HUES48 (cell line): Measurements from ENCODE around the gene MDK.
"Not testable (repeated sequence)": the region's sequence is repeated elsewhere in the genome, so short reads cannot be mapped to it uniquely, and the experiment has no call there.

Source experiments
- H3K27ac ChIP-seq: one replicate; pipeline ENCODE4 v1.7.0; 2013; ENCODE audit warnings: low read depth, low read length, inconsistent platforms
- H3K27me3 ChIP-seq: 2 replicates; pipeline ENCODE4 v1.6.1; 2013; ENCODE audit warnings: mild to moderate bottlenecking, low read length; ENCODE audit not compliant: control insufficient read depth, insufficient read depth
- H3K36me3 ChIP-seq: 2 replicates; pipeline ENCODE4 v1.6.1; 2013; ENCODE audit warnings: low read length; ENCODE audit not compliant: control insufficient read depth, insufficient read depth
- H3K4me1 ChIP-seq: 2 replicates; pipeline ENCODE4 v1.6.1; 2013; ENCODE audit warnings: mild to moderate bottlenecking, low read length; ENCODE audit not compliant: control insufficient read depth, insufficient read depth
- H3K4me3 ChIP-seq: 2 replicates; pipeline ENCODE4 v1.5.1; 2013; ENCODE audit warnings: mild to moderate bottlenecking, low read depth, low read length
- H3K9ac ChIP-seq: 2 replicates; pipeline ENCODE4 v1.6.1; 2013; ENCODE audit warnings: mild to moderate bottlenecking, low read depth, low read length, moderate library complexity
- H3K9me3 ChIP-seq: 2 replicates; pipeline ENCODE4 v1.6.1; 2013; ENCODE audit warnings: low read length; ENCODE audit not compliant: control insufficient read depth, insufficient read depth

The MDK gene

GRCh38 chr11:46369458-46370152 lies 11.9 kb upstream of the MDK start:
- Histone ChIP-seq H3K36me3 (peaks cover 51% of the 10 kb centered on the region), H3K27ac (peak overlapping the region; percentile 52)

GRCh38 chr11:46370253-46370652 lies 11.2 kb upstream of the MDK start:
- no peak overlapping the region for H3K4me3 ChIP-seq
- no peaks in the 10 kb centered on the region for H3K27me3 ChIP-seq
- peaks cover 58% of the 10 kb centered on the region for H3K36me3 ChIP-seq
- H3K9ac ChIP-seq, result no peak overlapping the region
- peaks cover 5% of the 10 kb centered on the region; the same call in 1 of the 2 replicates for H3K4me1 ChIP-seq
- H3K27ac ChIP-seq, result no peak overlapping the region
- H3K9me3 ChIP-seq, result no peaks in the 10 kb centered on the region

More at GRCh38 chr11:46369458-46370152, 11.9 kb upstream of the MDK start:
- H3K27me3 ChIP-seq, result no peaks in the 10 kb centered on the region
- H3K9me3 ChIP-seq, result no peaks in the 10 kb centered on the region
- peaks cover 5% of the 10 kb centered on the region; the same call in 1 of the 2 replicates for H3K4me1 ChIP-seq
- no peak overlapping the region; the same call in 1 of the 2 replicates for H3K9ac ChIP-seq
- H3K4me3 ChIP-seq, result no peak overlapping the region

DNA sequence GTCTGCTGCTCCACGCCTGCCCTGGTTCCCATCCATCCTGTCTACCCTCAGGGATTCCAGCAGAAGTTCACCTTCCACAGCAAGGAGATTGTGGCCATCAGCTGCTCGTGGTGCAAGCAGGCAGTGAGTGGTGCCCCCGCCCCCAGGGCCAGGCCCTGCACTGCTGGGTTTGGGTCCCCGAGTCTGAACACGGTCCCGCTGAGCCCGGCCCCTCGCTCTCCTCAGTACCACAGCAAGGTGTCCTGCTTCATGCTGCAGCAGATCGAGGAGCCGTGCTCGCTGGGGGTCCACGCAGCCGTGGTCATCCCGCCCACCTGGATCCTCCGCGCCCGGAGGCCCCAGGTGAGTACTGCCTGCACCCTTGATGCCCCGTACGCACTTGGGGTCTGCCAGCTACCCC lies 10.2 kb upstream of the MDK start:
- H3K4me1 ChIP-seq, H3K27ac ChIP-seq, H3K27me3 ChIP-seq, H3K9ac ChIP-seq, H3K9me3 ChIP-seq, H3K4me3 ChIP-seq: not testable (repeated sequence)
- peaks cover 68% of the 10 kb centered on the region for H3K36me3 ChIP-seq

DNA sequence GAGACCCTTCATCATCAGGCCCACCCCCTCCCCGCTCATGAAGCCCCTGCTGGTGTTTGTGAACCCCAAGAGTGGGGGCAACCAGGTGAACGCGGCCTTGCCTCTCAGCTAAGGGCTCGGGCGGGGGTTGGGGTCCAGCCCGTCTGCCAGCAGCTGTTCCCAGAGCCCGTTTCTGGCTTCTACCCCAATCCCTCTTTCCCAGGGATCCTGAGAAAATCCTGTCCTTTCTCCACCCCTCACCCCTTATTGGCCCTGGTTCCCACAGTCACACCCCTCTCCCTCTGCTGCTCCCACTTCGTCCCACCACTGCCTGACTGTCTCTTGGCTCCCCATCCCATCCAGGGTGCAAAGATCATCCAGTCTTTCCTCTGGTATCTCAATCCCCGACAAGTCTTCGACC lies 9.4 kb upstream of the MDK start:
- Histone ChIP-seq H3K4me1 (peaks cover 5% of the 10 kb centered on the region; the same call in 1 of the 2 replicates), H3K27ac (no peak overlapping the region), H3K4me3 (no peak overlapping the region), H3K36me3 (peaks cover 75% of the 10 kb centered on the region), H3K9ac (no peak overlapping the region), H3K9me3 (no peaks in the 10 kb centered on the region), H3K27me3 (no peaks in the 10 kb centered on the region)

- H3K4me1 ChIP-seq, H3K9ac ChIP-seq, H3K27me3 ChIP-seq, H3K4me3 ChIP-seq, H3K9me3 ChIP-seq, H3K27ac ChIP-seq: not testable (repeated sequence)
- H3K36me3 ChIP-seq, result peaks cover 76% of the 10 kb centered on the region
These were observed 9.0 kb upstream of the MDK start for GRCh38 chr11:46372501-46372900.

DNA sequence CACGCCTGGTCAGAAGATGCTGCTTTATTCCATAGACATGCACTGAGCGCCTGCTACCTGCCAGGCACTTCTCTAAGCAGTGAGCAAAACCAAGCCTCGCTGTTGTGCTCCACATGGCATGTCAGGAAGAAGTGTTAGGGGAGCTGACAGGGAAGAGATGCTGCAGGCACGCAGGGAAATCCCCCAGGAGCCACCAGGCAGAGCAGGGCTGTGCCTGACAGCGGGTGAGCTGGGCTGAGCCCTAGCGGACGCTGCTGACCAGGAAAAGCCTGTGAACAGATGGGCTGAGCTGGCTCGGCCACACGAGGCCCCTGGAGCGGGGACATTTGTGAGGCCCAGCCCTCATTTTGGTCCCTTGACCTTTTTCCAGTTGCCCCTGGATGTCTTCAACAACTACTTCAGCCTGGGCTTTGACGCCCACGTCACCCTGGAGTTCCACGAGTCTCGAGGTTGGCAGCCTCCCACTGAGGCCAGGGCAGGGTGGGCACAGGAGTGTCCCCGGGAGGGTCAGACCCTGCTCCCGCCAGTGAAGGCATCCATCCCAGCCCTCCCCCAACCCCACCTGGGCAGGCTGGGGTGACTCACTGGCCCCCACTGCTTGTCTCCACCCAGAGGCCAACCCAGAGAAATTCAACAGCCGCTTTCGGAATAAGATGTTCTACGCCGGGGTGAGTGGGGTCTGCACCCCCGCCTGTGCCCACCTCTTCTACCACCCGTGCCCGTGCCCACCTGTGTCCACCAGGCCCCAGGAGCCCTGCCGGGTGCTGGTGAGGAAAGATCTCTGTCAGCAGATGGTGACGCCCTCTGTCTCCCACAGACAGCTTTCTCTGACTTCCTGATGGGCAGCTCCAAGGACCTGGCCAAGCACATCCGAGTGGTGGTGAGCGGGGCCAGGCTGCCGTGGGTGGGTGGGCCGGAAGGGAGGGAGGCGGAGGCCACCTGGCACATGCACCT lies 7.4 kb upstream of the MDK start:
- no peaks in the 10 kb centered on the region for H3K27me3 ChIP-seq
- no peak overlapping the region for H3K9ac ChIP-seq
- H3K4me3 ChIP-seq, result no peak overlapping the region
- H3K9me3 ChIP-seq, result no peaks in the 10 kb centered on the region
- peaks cover 76% of the 10 kb centered on the region for H3K36me3 ChIP-seq
- no peak overlapping the region for H3K27ac ChIP-seq
- H3K4me1 ChIP-seq, result peaks cover 5% of the 10 kb centered on the region; the same call in 1 of the 2 replicates

DNA sequence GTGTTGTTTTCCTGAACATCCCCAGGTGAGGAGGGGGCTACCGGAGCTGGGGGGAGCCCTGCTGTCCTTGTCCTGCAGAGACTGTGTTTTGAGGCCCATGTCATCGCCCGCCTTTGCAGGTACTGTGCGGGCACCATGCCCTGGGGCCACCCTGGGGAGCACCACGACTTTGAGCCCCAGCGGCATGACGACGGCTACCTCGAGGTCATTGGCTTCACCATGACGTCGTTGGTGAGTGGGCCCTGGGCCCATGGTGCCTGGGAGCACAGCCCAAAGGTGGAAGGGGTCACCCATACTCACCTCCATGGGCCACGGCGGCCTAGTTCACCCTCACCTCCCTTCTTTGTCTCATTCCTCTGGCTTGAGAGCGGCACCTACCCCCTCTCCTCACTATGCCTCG lies 6.7 kb upstream of the MDK start:
- Histone ChIP-seq H3K36me3 (peaks cover 72% of the 10 kb centered on the region), H3K4me1 (peaks cover 6% of the 10 kb centered on the region), H3K9ac (no peak overlapping the region), H3K27ac (no peak overlapping the region), H3K4me3 (no peak overlapping the region), H3K9me3 (no peaks in the 10 kb centered on the region), H3K27me3 (no peaks in the 10 kb centered on the region)

DNA sequence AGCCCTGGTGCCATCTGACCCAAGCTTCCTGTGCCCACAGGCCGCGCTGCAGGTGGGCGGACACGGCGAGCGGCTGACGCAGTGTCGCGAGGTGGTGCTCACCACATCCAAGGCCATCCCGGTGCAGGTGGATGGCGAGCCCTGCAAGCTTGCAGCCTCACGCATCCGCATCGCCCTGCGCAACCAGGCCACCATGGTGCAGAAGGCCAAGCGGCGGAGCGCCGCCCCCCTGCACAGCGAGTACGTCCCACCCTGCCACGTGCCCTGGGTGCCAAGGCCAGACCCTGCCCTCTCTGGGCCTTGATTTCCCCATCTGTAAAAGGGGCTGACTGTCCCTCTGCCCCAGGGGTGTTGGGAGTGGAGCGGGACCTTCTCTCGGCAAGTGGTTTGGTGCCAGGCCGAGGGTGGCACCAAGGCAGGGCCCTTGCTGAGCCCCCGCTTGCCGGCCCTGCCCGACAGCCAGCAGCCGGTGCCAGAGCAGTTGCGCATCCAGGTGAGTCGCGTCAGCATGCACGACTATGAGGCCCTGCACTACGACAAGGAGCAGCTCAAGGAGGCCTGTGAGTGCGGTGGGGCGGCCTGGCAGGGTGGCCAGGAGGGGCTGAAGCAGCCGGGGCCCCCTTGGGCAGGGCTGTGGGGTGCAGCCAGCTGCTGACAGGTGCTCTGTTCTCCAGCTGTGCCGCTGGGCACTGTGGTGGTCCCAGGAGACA lies 5.9 kb upstream of the MDK start:
- Histone ChIP-seq H3K36me3 (peaks cover 65% of the 10 kb centered on the region), H3K4me1 (peaks cover 4% of the 10 kb centered on the region), H3K9ac (no peak overlapping the region), H3K9me3 (no peaks in the 10 kb centered on the region), H3K27ac (no peak overlapping the region), H3K4me3 (no peak overlapping the region), H3K27me3 (no peaks in the 10 kb centered on the region)

- H3K27ac ChIP-seq, result no peak overlapping the region
- peaks cover 61% of the 10 kb centered on the region for H3K36me3 ChIP-seq
- H3K9ac ChIP-seq, result no peak overlapping the region
- H3K4me3 ChIP-seq, result no peak overlapping the region
- no peaks in the 10 kb centered on the region for H3K27me3 ChIP-seq
- no peaks in the 10 kb centered on the region for H3K9me3 ChIP-seq
- peaks cover 4% of the 10 kb centered on the region for H3K4me1 ChIP-seq
These were observed 5.0 kb upstream of the MDK start for GRCh38 chr11:46376258-46377050.

DNA sequence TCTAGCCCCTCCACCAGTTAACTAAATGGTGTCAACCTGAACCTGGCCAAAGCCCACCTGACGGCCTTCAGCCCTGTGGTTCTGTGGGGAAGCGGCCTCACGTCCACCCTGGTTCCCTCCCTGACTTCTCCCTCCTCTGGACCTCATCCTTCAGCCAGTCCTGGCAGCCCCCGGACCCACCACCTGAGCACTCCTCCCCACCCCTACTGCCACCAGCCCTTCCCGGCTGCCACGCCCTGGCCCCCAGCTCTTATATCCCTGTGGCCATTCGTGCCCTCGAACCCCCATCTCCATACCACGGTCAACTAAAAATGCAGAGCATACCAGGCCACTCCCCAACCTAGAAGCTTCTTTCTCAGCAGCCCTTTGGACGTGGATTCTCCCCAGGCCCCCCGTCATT lies 4.2 kb upstream of the MDK start:
- Histone ChIP-seq H3K27ac (no peak overlapping the region), H3K4me3 (no peak overlapping the region), H3K9me3 (no peaks in the 10 kb centered on the region), H3K9ac (no peak overlapping the region), H3K36me3 (peaks cover 54% of the 10 kb centered on the region), H3K4me1 (peaks cover 4% of the 10 kb centered on the region), H3K27me3 (no peaks in the 10 kb centered on the region)
